CD4-positive, alpha-beta T cell treated with Interferon alpha-2 for 1 hour (primary cell): ENCODE data around the gene PHKG2.
A peak's percentile ranks its signal among the peaks of the same experiment; 100 is the strongest.
"Not testable (repeated sequence)": the region's sequence is repeated elsewhere in the genome, so short reads cannot be mapped to it uniquely, and the experiment has no call there.

Experiments used
- DNase-seq, 2 donors: peaks; one replicate each; pipeline ENCODE4 v3.0.0-alpha.2; 2020 to 2022

The PHKG2 gene

GRCh38 chr16:30747799-30748633, at the start of gene PHKG2:
TSS of gene PHKG2 (plus strand) at chr16:30748425. CDS start at chr16:30748821, 396 bp downstream.
- DNase-seq: peak; percentile 96 to 97

- peak; percentile 83 to 88 for DNase-seq
Observed at GRCh38 chr16:30698816-30699614, 49.2 kb upstream of the PHKG2 start, which contains the start of gene SRCAP. TSS of gene SRCAP (plus strand) at chr16:30699171. CDS start at chr16:30700825, 1,654 bp downstream.

GRCh38 chr16:30699615-30700099, 48.6 kb upstream of the PHKG2 start:
- DNase-seq: no peak

- DNase-seq: no peak
Observed at GRCh38 chr16:30700491-30700890, 47.7 kb upstream of the PHKG2 start.

- no peak for DNase-seq
Observed at GRCh38 chr16:30700971-30701370, 47.3 kb upstream of the PHKG2 start.

GRCh38 chr16:30703071-30703470, 45.2 kb upstream of the PHKG2 start:
- not testable (repeated sequence) for DNase-seq

GRCh38 chr16:30703971-30704370, 44.3 kb upstream of the PHKG2 start:
- no peak for DNase-seq

GRCh38 chr16:30706046-30706445, 42.2 kb upstream of the PHKG2 start:
- no peak for DNase-seq

GRCh38 chr16:30710971-30711370, 37.3 kb upstream of the PHKG2 start:
- no peak for DNase-seq

GRCh38 chr16:30711712-30712111, 36.5 kb upstream of the PHKG2 start:
- DNase-seq: no peak

- DNase-seq: peak; percentile 52 to 62
Observed at GRCh38 chr16:30715750-30716445, 32.3 kb upstream of the PHKG2 start.

- no peak for DNase-seq
Observed at GRCh38 chr16:30720086-30720485, 28.1 kb upstream of the PHKG2 start.

GRCh38 chr16:30720694-30721093, 27.5 kb upstream of the PHKG2 start:
- no peak for DNase-seq

- no peak for DNase-seq
Observed at GRCh38 chr16:30721167-30721566, 27.1 kb upstream of the PHKG2 start.

- DNase-seq: no peak
Observed at GRCh38 chr16:30721606-30722005, 26.6 kb upstream of the PHKG2 start.

- no peak for DNase-seq
Observed at GRCh38 chr16:30722443-30722842, 25.8 kb upstream of the PHKG2 start.

GRCh38 chr16:30722916-30723315, 25.3 kb upstream of the PHKG2 start:
- no peak for DNase-seq

GRCh38 chr16:30723725-30724355, 24.4 kb upstream of the PHKG2 start:
- DNase-seq: no peak

- peak; percentile 12 to 44 for DNase-seq
Observed at GRCh38 chr16:30724641-30725417, 23.4 kb upstream of the PHKG2 start.

- DNase-seq: no peak
Observed at GRCh38 chr16:30725418-30725792, 22.8 kb upstream of the PHKG2 start.

- no peak for DNase-seq
Observed at GRCh38 chr16:30728321-30728720, 19.9 kb upstream of the PHKG2 start.
